ENCODE data around the gene MAB21L1. TPM values are rescaled to one million over a fixed set of nuclear protein-coding genes. Genes with fewer than 3 reads are reported as not detected.

Gene MAB21L1
- total and polyA plus RNA-seq, 2 of the 8 experiments (the other 6 are each of a cell fraction or from before 2014, with no cell fraction given), result not detected

DNA sequence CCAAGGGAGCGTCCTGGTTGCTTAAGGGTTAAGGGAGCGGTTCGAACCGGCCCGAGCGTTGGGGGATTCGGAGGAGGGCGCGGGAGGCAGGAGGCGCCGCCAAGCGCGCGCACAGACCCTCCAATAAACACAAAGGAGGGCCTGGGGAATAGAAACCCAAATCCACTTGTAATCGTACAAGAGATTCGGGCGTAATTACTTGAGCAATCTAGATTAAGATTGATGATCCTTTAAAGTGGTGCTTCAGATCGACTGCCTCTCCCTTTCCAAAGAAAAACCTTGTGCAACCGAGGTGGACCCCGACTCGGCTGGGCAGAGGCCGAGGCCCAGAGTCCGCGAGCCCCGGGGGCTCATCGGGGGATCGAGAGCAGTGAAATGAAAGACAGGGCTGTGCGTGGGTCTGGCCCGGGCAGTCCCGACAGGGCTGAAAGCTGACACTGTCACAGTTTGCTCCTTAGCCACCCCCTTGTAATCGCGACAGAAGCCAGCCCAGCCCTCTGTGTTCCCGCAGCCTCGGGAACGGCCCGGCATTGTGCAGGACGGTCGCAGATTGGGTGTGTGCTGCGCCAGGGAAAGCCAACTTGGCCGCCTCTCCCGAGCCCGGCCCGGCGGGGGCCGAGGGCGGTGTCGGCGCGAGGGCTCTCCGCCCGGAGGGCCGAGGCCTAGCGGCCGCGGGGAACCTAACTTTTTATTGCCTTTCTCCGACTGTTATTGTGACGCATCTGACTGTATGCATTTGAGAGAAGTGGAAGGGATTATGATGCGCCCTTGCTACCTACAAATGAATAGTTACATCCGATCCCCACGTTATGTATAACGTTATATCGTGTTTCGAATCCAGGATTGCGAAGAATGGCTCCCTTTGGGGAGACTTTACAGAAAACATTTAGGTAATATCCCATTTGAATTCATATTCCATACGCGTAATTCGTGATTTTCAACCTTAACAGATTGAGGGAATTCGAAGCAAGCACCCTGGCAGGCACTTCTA, 5.5 kb downstream of the MAB21L1 start (continued):
- TF ChIP-seq, protein P1, sequence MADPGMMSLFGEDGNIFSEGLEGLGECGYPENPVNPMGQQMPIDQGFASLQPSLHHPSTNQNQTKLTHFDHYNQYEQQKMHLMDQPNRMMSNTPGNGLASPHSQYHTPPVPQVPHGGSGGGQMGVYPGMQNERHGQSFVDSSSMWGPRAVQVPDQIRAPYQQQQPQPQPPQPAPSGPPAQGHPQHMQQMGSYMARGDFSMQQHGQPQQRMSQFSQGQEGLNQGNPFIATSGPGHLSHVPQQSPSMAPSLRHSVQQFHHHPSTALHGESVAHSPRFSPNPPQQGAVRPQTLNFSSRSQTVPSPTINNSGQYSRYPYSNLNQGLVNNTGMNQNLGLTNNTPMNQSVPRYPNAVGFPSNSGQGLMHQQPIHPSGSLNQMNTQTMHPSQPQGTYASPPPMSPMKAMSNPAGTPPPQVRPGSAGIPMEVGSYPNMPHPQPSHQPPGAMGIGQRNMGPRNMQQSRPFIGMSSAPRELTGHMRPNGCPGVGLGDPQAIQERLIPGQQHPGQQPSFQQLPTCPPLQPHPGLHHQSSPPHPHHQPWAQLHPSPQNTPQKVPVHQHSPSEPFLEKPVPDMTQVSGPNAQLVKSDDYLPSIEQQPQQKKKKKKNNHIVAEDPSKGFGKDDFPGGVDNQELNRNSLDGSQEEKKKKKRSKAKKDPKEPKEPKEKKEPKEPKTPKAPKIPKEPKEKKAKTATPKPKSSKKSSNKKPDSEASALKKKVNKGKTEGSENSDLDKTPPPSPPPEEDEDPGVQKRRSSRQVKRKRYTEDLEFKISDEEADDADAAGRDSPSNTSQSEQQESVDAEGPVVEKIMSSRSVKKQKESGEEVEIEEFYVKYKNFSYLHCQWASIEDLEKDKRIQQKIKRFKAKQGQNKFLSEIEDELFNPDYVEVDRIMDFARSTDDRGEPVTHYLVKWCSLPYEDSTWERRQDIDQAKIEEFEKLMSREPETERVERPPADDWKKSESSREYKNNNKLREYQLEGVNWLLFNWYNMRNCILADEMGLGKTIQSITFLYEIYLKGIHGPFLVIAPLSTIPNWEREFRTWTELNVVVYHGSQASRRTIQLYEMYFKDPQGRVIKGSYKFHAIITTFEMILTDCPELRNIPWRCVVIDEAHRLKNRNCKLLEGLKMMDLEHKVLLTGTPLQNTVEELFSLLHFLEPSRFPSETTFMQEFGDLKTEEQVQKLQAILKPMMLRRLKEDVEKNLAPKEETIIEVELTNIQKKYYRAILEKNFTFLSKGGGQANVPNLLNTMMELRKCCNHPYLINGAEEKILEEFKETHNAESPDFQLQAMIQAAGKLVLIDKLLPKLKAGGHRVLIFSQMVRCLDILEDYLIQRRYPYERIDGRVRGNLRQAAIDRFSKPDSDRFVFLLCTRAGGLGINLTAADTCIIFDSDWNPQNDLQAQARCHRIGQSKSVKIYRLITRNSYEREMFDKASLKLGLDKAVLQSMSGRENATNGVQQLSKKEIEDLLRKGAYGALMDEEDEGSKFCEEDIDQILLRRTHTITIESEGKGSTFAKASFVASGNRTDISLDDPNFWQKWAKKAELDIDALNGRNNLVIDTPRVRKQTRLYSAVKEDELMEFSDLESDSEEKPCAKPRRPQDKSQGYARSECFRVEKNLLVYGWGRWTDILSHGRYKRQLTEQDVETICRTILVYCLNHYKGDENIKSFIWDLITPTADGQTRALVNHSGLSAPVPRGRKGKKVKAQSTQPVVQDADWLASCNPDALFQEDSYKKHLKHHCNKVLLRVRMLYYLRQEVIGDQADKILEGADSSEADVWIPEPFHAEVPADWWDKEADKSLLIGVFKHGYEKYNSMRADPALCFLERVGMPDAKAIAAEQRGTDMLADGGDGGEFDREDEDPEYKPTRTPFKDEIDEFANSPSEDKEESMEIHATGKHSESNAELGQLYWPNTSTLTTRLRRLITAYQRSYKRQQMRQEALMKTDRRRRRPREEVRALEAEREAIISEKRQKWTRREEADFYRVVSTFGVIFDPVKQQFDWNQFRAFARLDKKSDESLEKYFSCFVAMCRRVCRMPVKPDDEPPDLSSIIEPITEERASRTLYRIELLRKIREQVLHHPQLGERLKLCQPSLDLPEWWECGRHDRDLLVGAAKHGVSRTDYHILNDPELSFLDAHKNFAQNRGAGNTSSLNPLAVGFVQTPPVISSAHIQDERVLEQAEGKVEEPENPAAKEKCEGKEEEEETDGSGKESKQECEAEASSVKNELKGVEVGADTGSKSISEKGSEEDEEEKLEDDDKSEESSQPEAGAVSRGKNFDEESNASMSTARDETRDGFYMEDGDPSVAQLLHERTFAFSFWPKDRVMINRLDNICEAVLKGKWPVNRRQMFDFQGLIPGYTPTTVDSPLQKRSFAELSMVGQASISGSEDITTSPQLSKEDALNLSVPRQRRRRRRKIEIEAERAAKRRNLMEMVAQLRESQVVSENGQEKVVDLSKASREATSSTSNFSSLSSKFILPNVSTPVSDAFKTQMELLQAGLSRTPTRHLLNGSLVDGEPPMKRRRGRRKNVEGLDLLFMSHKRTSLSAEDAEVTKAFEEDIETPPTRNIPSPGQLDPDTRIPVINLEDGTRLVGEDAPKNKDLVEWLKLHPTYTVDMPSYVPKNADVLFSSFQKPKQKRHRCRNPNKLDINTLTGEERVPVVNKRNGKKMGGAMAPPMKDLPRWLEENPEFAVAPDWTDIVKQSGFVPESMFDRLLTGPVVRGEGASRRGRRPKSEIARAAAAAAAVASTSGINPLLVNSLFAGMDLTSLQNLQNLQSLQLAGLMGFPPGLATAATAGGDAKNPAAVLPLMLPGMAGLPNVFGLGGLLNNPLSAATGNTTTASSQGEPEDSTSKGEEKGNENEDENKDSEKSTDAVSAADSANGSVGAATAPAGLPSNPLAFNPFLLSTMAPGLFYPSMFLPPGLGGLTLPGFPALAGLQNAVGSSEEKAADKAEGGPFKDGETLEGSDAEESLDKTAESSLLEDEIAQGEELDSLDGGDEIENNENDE (IDR thresholded peaks at IDR 0.05; ENCODE audit: insufficient replicate concordance, low read length), result no peak
- TF ChIP-seq YY1 (IDR thresholded peaks at IDR 0.05; ENCODE audit: low read depth, low read length), result no peak
- no peak for TF ChIP-seq TEAD4 (IDR thresholded peaks at IDR 0.05; ENCODE audit: low read depth, low read length)
- TF ChIP-seq CHD2 (IDR thresholded peaks at IDR 0.05; ENCODE audit: low read length), result peak; percentile 48; the same call in 1 of the 2 replicates
- TF ChIP-seq, protein P2, sequence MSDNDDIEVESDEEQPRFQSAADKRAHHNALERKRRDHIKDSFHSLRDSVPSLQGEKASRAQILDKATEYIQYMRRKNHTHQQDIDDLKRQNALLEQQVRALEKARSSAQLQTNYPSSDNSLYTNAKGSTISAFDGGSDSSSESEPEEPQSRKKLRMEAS (IDR thresholded peaks at IDR 0.05), result peak; percentile 64
- peak; percentile 46; the same call in 1 of the 2 replicates for TF ChIP-seq PHF8 (conservative IDR thresholded peaks at IDR 0.05; ENCODE audit: low read depth, low read length)
- no peak for TF ChIP-seq SP4 (IDR thresholded peaks at IDR 0.05; ENCODE audit: low read length)
- TF ChIP-seq NANOG (IDR thresholded peaks at IDR 0.05; ENCODE audit: insufficient read depth, low read depth, low read length, poor library complexity, severe bottlenecking), result no peak
- no peak for TF ChIP-seq CBX5 (IDR thresholded peaks at IDR 0.05; ENCODE audit: low read depth, low read length)

Measured in H1 (cell line).